CD4-positive, alpha-beta T cell (primary cell): ENCODE measurements around the gene GNLY. TPM values are rescaled to one million over a fixed set of nuclear protein-coding genes. Genes with fewer than 3 reads are reported as not detected.

Source experiments
- ATAC-seq: fragments of 200-7000 bp; cut with Tn5 transposase; one replicate; pipeline ENCODE4 v1.10.0; 2022; ENCODE audit warnings: mild to moderate bottlenecking; ENCODE audit not compliant: poor library complexity
- CTCF ChIA-PET: fragments of 350-600 bp; sonication (Branson Sonifier 250); formaldehyde crosslinking; loops from one replicate; lab custom pipeline; 2021; ENCODE audit warnings: antibody characterized with exemption, inconsistent platforms; lab: Charles Lee
- POLR2A ChIA-PET: fragments of 350-600 bp; sonication (Branson Sonifier 250); formaldehyde crosslinking; loops from one replicate; lab custom pipeline; 2021; ENCODE audit warnings: antibody characterized with exemption, inconsistent platforms; lab: Charles Lee
- DNase-seq, 14 experiments: peaks; one replicate each; pipeline ENCODE4 v3.0.0-alpha.2; 2013 to 2020; ENCODE audit warnings: mixed read lengths in 2 of 14
- H3K27ac ChIP-seq, 2 donors: one replicate each; pipeline versions ENCODE4 v1.5.1 to v1.7.0; 2013; ENCODE audit warnings: low read length in 2 of 2, low read depth in 1 of 2, mild to moderate bottlenecking in 1 of 2
- H3K27me3 ChIP-seq, 2 experiments: 1 replicate in 1 of 2; 2 replicates in 1 of 2; pipeline versions ENCODE4 v1.6.1 to v1.7.0; 2013; ENCODE audit warnings: low read length in 2 of 2, control low read depth in 1 of 2, mild to moderate bottlenecking in 1 of 2, moderate library complexity in 1 of 2; ENCODE audit not compliant: insufficient read depth in 2 of 2, control insufficient read depth in 1 of 2
- H3K36me3 ChIP-seq: one replicate; pipeline ENCODE4 v1.6.1; 2013; ENCODE audit warnings: low read length, control low read depth; ENCODE audit not compliant: insufficient read depth
- H3K4me1 ChIP-seq: one replicate; pipeline ENCODE4 v1.6.1; 2013; ENCODE audit warnings: low read length, control low read depth; ENCODE audit not compliant: insufficient read depth
- H3K4me3 ChIP-seq: one replicate; pipeline ENCODE4 v1.5.1; 2013; ENCODE audit warnings: mild to moderate bottlenecking, low read length, moderate library complexity
- H3K9me3 ChIP-seq, 2 experiments: 1 replicate in 1 of 2; 2 replicates in 1 of 2; pipeline versions ENCODE4 v1.6.1 to v1.7.0; 2013; ENCODE audit warnings: low read length in 2 of 2, mild to moderate bottlenecking in 2 of 2, control low read depth in 1 of 2, moderate library complexity in 1 of 2; ENCODE audit not compliant: control insufficient read depth in 1 of 2, insufficient read depth in 1 of 2
- H3K27ac Mint-ChIP-seq: one replicate; pipeline ENCODE4 v1.8.0; 2020; ENCODE audit warnings: mixed read lengths
- H3K27me3 Mint-ChIP-seq: one replicate; pipeline ENCODE4 v1.8.0; 2021; ENCODE audit warnings: mixed read lengths
- H3K36me3 Mint-ChIP-seq: one replicate; pipeline ENCODE4 v1.8.0; 2021; ENCODE audit warnings: low read depth, mixed read lengths
- H3K4me1 Mint-ChIP-seq: one replicate; pipeline ENCODE4 v1.8.0; 2021; ENCODE audit warnings: low read depth, mixed read lengths
- H3K4me3 Mint-ChIP-seq: one replicate; pipeline ENCODE4 v1.8.0; 2020; ENCODE audit warnings: mild to moderate bottlenecking, mixed read lengths
- H3K9me3 Mint-ChIP-seq: one replicate; pipeline ENCODE4 v1.8.0; 2020; ENCODE audit warnings: mixed read lengths
- intact Hi-C, 2 experiments: fragments of 100-400 bp; cut with DNase I in 1 of 2; cut with micrococcal nuclease in 1 of 2; formaldehyde crosslinking; loops; one replicate each; pipeline versions ENCODE4 v1.15.1 to v1.9.0; 2023 to 2025; cut with DNase I, micrococcal nuclease
- total RNA-seq, 174 experiments: library from RNA in 2 of 174; stranded (reverse) in 2 of 174; gene quantifications; one replicate each; pipeline ENCODE4 v1.2.3 and lab custom pipeline; 2021 to 2026
- TF ChIP-seq, protein P1 (sequence below): fragments of 200-600 bp; IDR thresholded peaks from one replicate; pipeline ENCODE4 v1.8.0; 2022; ENCODE audit warnings: antibody characterized with exemption, mild to moderate bottlenecking

The GNLY gene
- total RNA-seq, 2 experiments from 2014 or later: 45.1 TPM

- H3K4me3 ChIP-seq: no peak overlapping the region
- Mint-ChIP-seq H3K4me1 (no peaks in the 10 kb centered on the region), H3K4me3 (no peak overlapping the region), H3K9me3 (no peaks in the 10 kb centered on the region), H3K27ac (no peak overlapping the region), H3K36me3 (no peaks in the 10 kb centered on the region), H3K27me3 (peaks cover 2% of the 10 kb centered on the region)
- ChIA-PET CTCF (interaction anchor here (1.4 to 1.7 kb wide), 2 partner anchors 16 to 90 kb away, joined by 3 to 6 read pairs; no protein-coding TSS in a partner anchor), POLR2A (interaction anchor here (1.2 kb wide), 1 partner anchor 16 kb away, joined by 3 read pairs; no protein-coding TSS in a partner anchor)
- peak in 1 of 14 experiments; percentile 8 for DNase-seq
- ATAC-seq: no peak
- intact Hi-C loops: no loop called here
- peaks cover 2% of the 10 kb centered on the region for H3K4me1 ChIP-seq
- no peak overlapping the region for H3K27ac ChIP-seq
- TF ChIP-seq, protein P1, sequence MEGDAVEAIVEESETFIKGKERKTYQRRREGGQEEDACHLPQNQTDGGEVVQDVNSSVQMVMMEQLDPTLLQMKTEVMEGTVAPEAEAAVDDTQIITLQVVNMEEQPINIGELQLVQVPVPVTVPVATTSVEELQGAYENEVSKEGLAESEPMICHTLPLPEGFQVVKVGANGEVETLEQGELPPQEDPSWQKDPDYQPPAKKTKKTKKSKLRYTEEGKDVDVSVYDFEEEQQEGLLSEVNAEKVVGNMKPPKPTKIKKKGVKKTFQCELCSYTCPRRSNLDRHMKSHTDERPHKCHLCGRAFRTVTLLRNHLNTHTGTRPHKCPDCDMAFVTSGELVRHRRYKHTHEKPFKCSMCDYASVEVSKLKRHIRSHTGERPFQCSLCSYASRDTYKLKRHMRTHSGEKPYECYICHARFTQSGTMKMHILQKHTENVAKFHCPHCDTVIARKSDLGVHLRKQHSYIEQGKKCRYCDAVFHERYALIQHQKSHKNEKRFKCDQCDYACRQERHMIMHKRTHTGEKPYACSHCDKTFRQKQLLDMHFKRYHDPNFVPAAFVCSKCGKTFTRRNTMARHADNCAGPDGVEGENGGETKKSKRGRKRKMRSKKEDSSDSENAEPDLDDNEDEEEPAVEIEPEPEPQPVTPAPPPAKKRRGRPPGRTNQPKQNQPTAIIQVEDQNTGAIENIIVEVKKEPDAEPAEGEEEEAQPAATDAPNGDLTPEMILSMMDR: no peak
- peaks cover 3 to 5% of the 10 kb centered on the region in 2 experiments for H3K27me3 ChIP-seq
- no peaks in the 10 kb centered on the region for H3K9me3 ChIP-seq
- H3K36me3 ChIP-seq: no peaks in the 10 kb centered on the region
Measured at GRCh38 chr2:85723707-85724360, 29.7 kb downstream of the GNLY start.

DNA sequence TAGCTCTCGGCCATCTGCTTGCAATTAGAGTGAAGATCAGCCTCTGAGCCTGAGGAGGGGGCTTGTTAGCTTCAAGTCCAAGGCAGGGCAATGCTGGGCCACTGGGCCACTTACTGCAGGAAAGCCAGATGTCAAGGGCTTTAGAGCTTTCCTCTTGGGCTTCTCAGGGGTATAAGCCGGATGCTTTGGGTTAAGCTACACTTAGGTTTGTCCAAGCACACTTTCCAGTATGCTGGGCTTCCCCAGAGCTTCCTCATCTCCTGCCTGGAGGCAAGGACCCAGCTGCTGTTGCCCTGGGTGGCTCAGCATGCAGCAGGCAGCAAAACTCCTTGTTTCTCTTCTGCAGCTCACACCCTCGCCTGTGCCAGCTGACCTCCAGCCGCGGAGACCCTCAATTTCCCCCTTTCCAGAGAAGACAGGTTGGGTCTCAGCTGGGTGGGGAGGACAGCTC lies 30.6 kb downstream of the GNLY start:
- intact Hi-C loops: no loop called here
- TF ChIP-seq, protein P1: no peak
- H3K9me3 ChIP-seq: no peaks in the 10 kb centered on the region
- ChIA-PET CTCF (interaction anchor here (1.4 to 1.7 kb wide), 2 partner anchors 17 to 89 kb away, joined by 3 to 6 read pairs; no protein-coding TSS in a partner anchor), POLR2A (interaction anchor here (1.2 kb wide), 1 partner anchor 17 kb away, joined by 3 read pairs; no protein-coding TSS in a partner anchor)
- peaks cover 7% of the 10 kb centered on the region for H3K4me1 ChIP-seq
- Mint-ChIP-seq H3K27me3 (peaks cover 8% of the 10 kb centered on the region), H3K9me3 (no peaks in the 10 kb centered on the region), H3K27ac (no peak overlapping the region), H3K36me3 (no peaks in the 10 kb centered on the region), H3K4me1 (no peaks in the 10 kb centered on the region), H3K4me3 (no peak overlapping the region)
- DNase-seq (peak in 1 of 14 experiments; percentile 17), ATAC-seq (no peak)
- no peaks in the 10 kb centered on the region for H3K36me3 ChIP-seq
- peaks cover 3 to 5% of the 10 kb centered on the region in 2 experiments for H3K27me3 ChIP-seq
- no peak overlapping the region for H3K27ac ChIP-seq
- H3K4me3 ChIP-seq: no peak overlapping the region

- intact Hi-C loops: no loop called here
- H3K4me3 ChIP-seq: no peak overlapping the region
- ChIA-PET CTCF (interaction anchor here (1.4 kb wide), 1 partner anchor 18 kb away, joined by 3 read pairs; no protein-coding TSS in a partner anchor), POLR2A (interaction anchor here (1.2 kb wide), 1 partner anchor 18 kb away, joined by 3 read pairs; no protein-coding TSS in a partner anchor)
- peaks cover 3 to 5% of the 10 kb centered on the region in 2 experiments for H3K27me3 ChIP-seq
- TF ChIP-seq, protein P1: no peak
- no peaks in the 10 kb centered on the region for H3K36me3 Mint-ChIP-seq
- H3K36me3 ChIP-seq: no peaks in the 10 kb centered on the region
- H3K27ac ChIP-seq: no peak overlapping the region
- H3K4me1 Mint-ChIP-seq: no peaks in the 10 kb centered on the region
- no peak for DNase-seq
- no peaks in the 10 kb centered on the region for H3K9me3 Mint-ChIP-seq
- H3K27me3 Mint-ChIP-seq: peaks cover 8% of the 10 kb centered on the region
- no peak overlapping the region for H3K4me3 Mint-ChIP-seq
- H3K27ac Mint-ChIP-seq: no peak overlapping the region
- no peak for ATAC-seq
- H3K9me3 ChIP-seq: no peaks in the 10 kb centered on the region
- H3K4me1 ChIP-seq: peaks cover 7% of the 10 kb centered on the region
Measured at GRCh38 chr2:85725451-85725850, 31.3 kb downstream of the GNLY start.
